T-helper 1 cell treated with Interleukin-12 subunit alpha and Interleukin-12 subunit beta and Interleukin-4 antibody, amounts not matched to agents 30 μg/mL and 1 μg/mL, for 36 hours (primary cell): ENCODE data around the gene OR2F1.
"Not testable (repeated sequence)": the region's sequence is repeated elsewhere in the genome, so short reads cannot be mapped to it uniquely, and the experiment has no call there.

Experiments used
- H3K27ac Mint-ChIP-seq: one replicate; pipeline ENCODE4 v1.8.0; 2021; ENCODE audit warnings: mild to moderate bottlenecking, mixed read lengths
- H3K27me3 Mint-ChIP-seq: one replicate; pipeline ENCODE4 v1.8.0; 2021; ENCODE audit warnings: low read depth, mixed read lengths
- H3K36me3 Mint-ChIP-seq: one replicate; pipeline ENCODE4 v1.8.0; 2021; ENCODE audit warnings: low read depth, mixed read lengths
- H3K4me1 Mint-ChIP-seq: one replicate; pipeline ENCODE4 v1.8.0; 2021; ENCODE audit warnings: low read depth, mixed read lengths
- H3K4me3 Mint-ChIP-seq: one replicate; pipeline ENCODE4 v1.8.0; 2021; ENCODE audit warnings: mild to moderate bottlenecking, moderate library complexity, mixed read lengths
- H3K9me3 Mint-ChIP-seq: one replicate; pipeline ENCODE4 v1.8.0; 2021; ENCODE audit warnings: mixed read lengths

The OR2F1 gene

DNA sequence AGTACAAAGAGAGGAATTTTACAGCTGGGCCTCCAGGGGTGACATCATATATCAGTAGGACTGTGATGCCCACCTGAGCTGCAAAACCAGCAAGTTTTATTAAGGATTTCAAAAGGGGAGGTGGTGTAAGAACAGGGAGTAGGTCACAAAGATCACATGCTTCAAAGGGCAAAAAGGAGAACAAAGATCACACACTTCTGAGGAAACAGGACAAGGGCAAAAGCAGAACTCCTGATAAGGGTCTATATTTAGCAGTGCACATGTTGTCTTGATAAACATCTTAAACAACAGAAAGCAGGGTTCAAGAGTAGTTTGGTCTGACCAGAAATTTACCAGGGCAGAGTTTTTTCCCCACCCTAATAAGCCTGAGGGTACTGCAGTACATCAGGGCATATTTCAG lies 55.4 kb downstream of the OR2F1 start:
- not testable (repeated sequence) for H3K9me3 Mint-ChIP-seq

DNA sequence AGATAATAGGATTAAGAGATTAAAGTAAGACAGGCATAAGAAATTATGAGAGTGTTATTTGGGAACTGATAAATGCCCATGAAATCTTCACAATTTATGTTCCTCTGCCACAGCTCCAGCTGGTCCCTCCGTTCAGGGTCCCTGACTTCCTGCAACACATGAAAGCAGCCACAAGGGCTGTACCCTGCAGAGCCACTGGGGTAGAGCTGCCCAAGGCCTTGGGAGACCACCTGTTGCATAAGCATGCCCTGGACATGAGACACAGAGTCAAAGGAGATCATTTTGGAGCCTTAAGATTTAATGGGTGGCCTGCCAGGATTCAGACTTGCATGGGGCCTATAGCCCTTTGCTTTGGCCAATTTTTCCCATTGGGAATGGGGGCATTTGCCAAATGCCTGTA lies 56.2 kb downstream of the OR2F1 start:
- H3K4me3 Mint-ChIP-seq, H3K9me3 Mint-ChIP-seq, H3K4me1 Mint-ChIP-seq, H3K36me3 Mint-ChIP-seq, H3K27me3 Mint-ChIP-seq, H3K27ac Mint-ChIP-seq: not testable (repeated sequence)

More for the DNA sequence above, 55.4 kb downstream of the OR2F1 start:
- H3K27me3 Mint-ChIP-seq, H3K4me3 Mint-ChIP-seq, H3K36me3 Mint-ChIP-seq, H3K4me1 Mint-ChIP-seq, H3K27ac Mint-ChIP-seq: not testable (repeated sequence)

DNA sequence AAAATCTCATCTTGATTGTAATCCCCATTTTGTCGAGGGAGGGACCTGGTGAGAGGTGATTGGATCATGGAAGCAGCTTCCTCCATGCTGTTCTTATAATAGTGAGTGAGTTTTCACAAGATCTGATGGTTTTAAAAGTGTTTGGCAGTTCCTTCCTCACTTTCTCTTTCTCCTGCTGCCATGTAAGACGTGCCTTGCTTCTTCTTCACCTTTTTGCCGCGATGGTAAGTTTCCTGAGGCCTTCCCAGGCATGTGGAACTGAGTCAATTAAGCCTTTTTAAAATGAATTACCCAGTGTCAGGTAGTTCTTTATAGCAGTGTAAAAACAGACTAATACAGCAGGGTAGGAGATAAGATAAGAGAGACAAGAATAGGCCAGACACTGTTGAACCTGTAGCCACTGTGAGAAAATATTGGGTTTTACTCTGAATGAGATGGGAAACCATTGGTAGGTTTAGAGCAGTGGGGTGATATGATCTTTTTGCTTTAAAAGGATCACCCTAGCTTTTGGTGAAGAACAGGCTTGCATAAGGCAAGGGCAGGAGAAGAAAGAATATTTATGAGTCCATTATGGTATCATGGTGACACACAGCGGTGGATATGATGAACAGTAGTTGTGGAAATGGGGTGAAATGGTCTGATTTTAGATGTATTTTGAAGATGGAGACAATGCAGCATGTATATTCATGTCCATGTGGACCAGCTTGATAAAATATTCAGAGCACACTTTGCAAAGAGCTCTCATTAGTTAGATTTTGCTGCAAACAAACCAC lies 57.0 kb downstream of the OR2F1 start:
- H3K36me3 Mint-ChIP-seq, result no peaks in the 10 kb centered on the region
- H3K27me3 Mint-ChIP-seq, result no peaks in the 10 kb centered on the region
- no peak overlapping the region for H3K27ac Mint-ChIP-seq
- no peaks in the 10 kb centered on the region for H3K4me1 Mint-ChIP-seq
- no peak overlapping the region for H3K4me3 Mint-ChIP-seq
- H3K9me3 Mint-ChIP-seq, result peaks cover 4% of the 10 kb centered on the region
